ENCODE measurements around the gene SYNE3.
"Not testable (repeated sequence)": the region's sequence is repeated elsewhere in the genome, so short reads cannot be mapped to it uniquely, and the experiment has no call there.

The SYNE3 gene

GRCh38 chr14:95523815-95524448 lies 7.5 kb upstream of the SYNE3 start:
- no peak for DNase-seq

- no peak for DNase-seq
These were observed 6.8 kb upstream of the SYNE3 start for GRCh38 chr14:95523051-95523814.

GRCh38 chr14:95522556-95522955 lies 6.1 kb upstream of the SYNE3 start:
- DNase-seq: no peak

- no peak for DNase-seq
These were observed 5.7 kb upstream of the SYNE3 start for GRCh38 chr14:95522116-95522515.

- DNase-seq: no peak
These were observed 4.6 kb upstream of the SYNE3 start for GRCh38 chr14:95521001-95521400.

- DNase-seq: no peak
These were observed 3.9 kb upstream of the SYNE3 start for GRCh38 chr14:95520346-95520745.

GRCh38 chr14:95519699-95520098 lies 3.2 kb upstream of the SYNE3 start:
- no peak for DNase-seq

- peak; percentile 35 to 84 for DNase-seq
These were observed 1.7 kb upstream of the SYNE3 start for GRCh38 chr14:95518045-95518751.

- peak; percentile 56 to 64 for DNase-seq
These were observed 576 bp downstream of the SYNE3 start for GRCh38 chr14:95515596-95516552.

GRCh38 chr14:95515080-95515489 lies 1.4 kb downstream of the SYNE3 start:
- peak in 1 of 2 experiments; percentile 50 for DNase-seq

GRCh38 chr14:95514131-95515079 lies 2.0 kb downstream of the SYNE3 start:
- peak; percentile 38 to 72 for DNase-seq

GRCh38 chr14:95513291-95513690 lies 3.2 kb downstream of the SYNE3 start:
- no peak for DNase-seq

- DNase-seq: no peak
These were observed 4.8 kb downstream of the SYNE3 start for GRCh38 chr14:95511687-95512086.

GRCh38 chr14:95510804-95511203 lies 5.6 kb downstream of the SYNE3 start:
- DNase-seq: no peak

- not testable (repeated sequence) for DNase-seq
These were observed 6.1 kb downstream of the SYNE3 start for GRCh38 chr14:95510344-95510743.

GRCh38 chr14:95509495-95509894 lies 7.0 kb downstream of the SYNE3 start:
- no peak for DNase-seq

GRCh38 chr14:95508377-95508776 lies 8.1 kb downstream of the SYNE3 start:
- DNase-seq: no peak

GRCh38 chr14:95507701-95508103 lies 8.7 kb downstream of the SYNE3 start:
- DNase-seq: no peak

- DNase-seq: no peak
These were observed 9.3 kb downstream of the SYNE3 start for GRCh38 chr14:95507174-95507573.

- DNase-seq: no peak
These were observed 11.3 kb downstream of the SYNE3 start for GRCh38 chr14:95505030-95505589.
